Measurements from ENCODE around the gene BRD7.
A peak's percentile ranks its signal among the peaks of the same experiment; 100 is the strongest.

The BRD7 gene

GRCh38 chr16:50288920-50289319, 79.9 kb downstream of the BRD7 start:
- DNase-seq (ENCODE audit: low spot score), result no peak

- DNase-seq (ENCODE audit: low spot score), result no peak
Measured at GRCh38 chr16:50288026-50288425, 80.8 kb downstream of the BRD7 start.

- DNase-seq (ENCODE audit: low spot score), result no peak
Measured at GRCh38 chr16:50286681-50287080, 82.1 kb downstream of the BRD7 start.

- DNase-seq (ENCODE audit: low spot score), result no peak
Measured at GRCh38 chr16:50285406-50286003, 83.3 kb downstream of the BRD7 start.

GRCh38 chr16:50284131-50284911, 84.5 kb downstream of the BRD7 start:
- no peak for DNase-seq (ENCODE audit: low spot score)

- no peak for DNase-seq (ENCODE audit: low spot score)
Measured at GRCh38 chr16:50282955-50283631, 85.7 kb downstream of the BRD7 start.

- no peak for DNase-seq (ENCODE audit: low spot score)
Measured at GRCh38 chr16:50282010-50282538, 86.7 kb downstream of the BRD7 start.

- no peak for DNase-seq (ENCODE audit: low spot score)
Measured at GRCh38 chr16:50281391-50282009, 87.3 kb downstream of the BRD7 start.

- no peak for DNase-seq (ENCODE audit: low spot score)
Measured at GRCh38 chr16:50280932-50281331, 87.9 kb downstream of the BRD7 start.

- DNase-seq (ENCODE audit: low spot score), result no peak
Measured at GRCh38 chr16:50279504-50279865, 89.3 kb downstream of the BRD7 start.

GRCh38 chr16:50278251-50278650, 90.5 kb downstream of the BRD7 start:
- DNase-seq (ENCODE audit: low spot score), result no peak

- no peak for DNase-seq (ENCODE audit: low spot score)
Measured at GRCh38 chr16:50276801-50277555, 91.8 kb downstream of the BRD7 start.

- no peak for DNase-seq (ENCODE audit: low spot score)
Measured at GRCh38 chr16:50276326-50276640, 92.5 kb downstream of the BRD7 start.

- DNase-seq (ENCODE audit: low spot score), result no peak
Measured at GRCh38 chr16:50275428-50276325, 93.1 kb downstream of the BRD7 start.

GRCh38 chr16:50275098-50275415, 93.7 kb downstream of the BRD7 start:
- DNase-seq (ENCODE audit: low spot score), result no peak

- DNase-seq (ENCODE audit: low spot score), result no peak
Measured at GRCh38 chr16:50274326-50275097, 94.3 kb downstream of the BRD7 start.

- DNase-seq (ENCODE audit: low spot score), result no peak
Measured at GRCh38 chr16:50273888-50274325, 94.9 kb downstream of the BRD7 start.

GRCh38 chr16:50273382-50273690, 95.5 kb downstream of the BRD7 start:
- DNase-seq (ENCODE audit: low spot score), result no peak

GRCh38 chr16:50272687-50273381, 96.0 kb downstream of the BRD7 start:
- no peak for DNase-seq (ENCODE audit: low spot score)

GRCh38 chr16:50272111-50272571, 96.6 kb downstream of the BRD7 start:
- peak; percentile 10 for DNase-seq (ENCODE audit: low spot score)
